Muscle layer of colon (tissue), 2 donors: ENCODE results near the gene LPA.
"Not testable (repeated sequence)": the region's sequence is repeated elsewhere in the genome, so short reads cannot be mapped to it uniquely, and the experiment has no call there.

Source experiments
- H3K27ac ChIP-seq: one replicate; pipeline ENCODE4 v1.7.0; 2013; ENCODE audit warnings: low read depth, mild to moderate bottlenecking, low read length, moderate library complexity
- H3K27me3 ChIP-seq, 2 donors: one replicate each; pipeline ENCODE4 v1.7.0; 2013; ENCODE audit warnings: low read length in 2 of 2, mild to moderate bottlenecking in 2 of 2; ENCODE audit not compliant: insufficient read depth in 2 of 2, control insufficient read depth in 1 of 2
- H3K36me3 ChIP-seq: one replicate; pipeline ENCODE4 v1.7.0; 2013; ENCODE audit warnings: mild to moderate bottlenecking, low read length; ENCODE audit not compliant: insufficient read depth
- H3K4me1 ChIP-seq: one replicate; pipeline ENCODE4 v1.7.0; 2013; ENCODE audit warnings: mild to moderate bottlenecking, low read length; ENCODE audit not compliant: insufficient read depth
- H3K4me3 ChIP-seq, 2 donors: one replicate each; pipeline ENCODE4 v1.7.0; 2013; ENCODE audit warnings: low read length in 2 of 2, low read depth in 1 of 2, mild to moderate bottlenecking in 1 of 2, moderate library complexity in 1 of 2
- H3K9ac ChIP-seq: one replicate; pipeline ENCODE4 v1.7.0; 2013; ENCODE audit warnings: low read length
- H3K9me3 ChIP-seq: one replicate; pipeline ENCODE4 v1.7.0; 2013; ENCODE audit warnings: mild to moderate bottlenecking, low read length
- donor health status: abdominal sarcoma.
- donor health status: Adenocarcinoma of cecum.

Gene LPA, protein sequence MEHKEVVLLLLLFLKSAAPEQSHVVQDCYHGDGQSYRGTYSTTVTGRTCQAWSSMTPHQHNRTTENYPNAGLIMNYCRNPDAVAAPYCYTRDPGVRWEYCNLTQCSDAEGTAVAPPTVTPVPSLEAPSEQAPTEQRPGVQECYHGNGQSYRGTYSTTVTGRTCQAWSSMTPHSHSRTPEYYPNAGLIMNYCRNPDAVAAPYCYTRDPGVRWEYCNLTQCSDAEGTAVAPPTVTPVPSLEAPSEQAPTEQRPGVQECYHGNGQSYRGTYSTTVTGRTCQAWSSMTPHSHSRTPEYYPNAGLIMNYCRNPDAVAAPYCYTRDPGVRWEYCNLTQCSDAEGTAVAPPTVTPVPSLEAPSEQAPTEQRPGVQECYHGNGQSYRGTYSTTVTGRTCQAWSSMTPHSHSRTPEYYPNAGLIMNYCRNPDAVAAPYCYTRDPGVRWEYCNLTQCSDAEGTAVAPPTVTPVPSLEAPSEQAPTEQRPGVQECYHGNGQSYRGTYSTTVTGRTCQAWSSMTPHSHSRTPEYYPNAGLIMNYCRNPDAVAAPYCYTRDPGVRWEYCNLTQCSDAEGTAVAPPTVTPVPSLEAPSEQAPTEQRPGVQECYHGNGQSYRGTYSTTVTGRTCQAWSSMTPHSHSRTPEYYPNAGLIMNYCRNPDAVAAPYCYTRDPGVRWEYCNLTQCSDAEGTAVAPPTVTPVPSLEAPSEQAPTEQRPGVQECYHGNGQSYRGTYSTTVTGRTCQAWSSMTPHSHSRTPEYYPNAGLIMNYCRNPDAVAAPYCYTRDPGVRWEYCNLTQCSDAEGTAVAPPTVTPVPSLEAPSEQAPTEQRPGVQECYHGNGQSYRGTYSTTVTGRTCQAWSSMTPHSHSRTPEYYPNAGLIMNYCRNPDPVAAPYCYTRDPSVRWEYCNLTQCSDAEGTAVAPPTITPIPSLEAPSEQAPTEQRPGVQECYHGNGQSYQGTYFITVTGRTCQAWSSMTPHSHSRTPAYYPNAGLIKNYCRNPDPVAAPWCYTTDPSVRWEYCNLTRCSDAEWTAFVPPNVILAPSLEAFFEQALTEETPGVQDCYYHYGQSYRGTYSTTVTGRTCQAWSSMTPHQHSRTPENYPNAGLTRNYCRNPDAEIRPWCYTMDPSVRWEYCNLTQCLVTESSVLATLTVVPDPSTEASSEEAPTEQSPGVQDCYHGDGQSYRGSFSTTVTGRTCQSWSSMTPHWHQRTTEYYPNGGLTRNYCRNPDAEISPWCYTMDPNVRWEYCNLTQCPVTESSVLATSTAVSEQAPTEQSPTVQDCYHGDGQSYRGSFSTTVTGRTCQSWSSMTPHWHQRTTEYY (N-terminal part only)

DNA sequence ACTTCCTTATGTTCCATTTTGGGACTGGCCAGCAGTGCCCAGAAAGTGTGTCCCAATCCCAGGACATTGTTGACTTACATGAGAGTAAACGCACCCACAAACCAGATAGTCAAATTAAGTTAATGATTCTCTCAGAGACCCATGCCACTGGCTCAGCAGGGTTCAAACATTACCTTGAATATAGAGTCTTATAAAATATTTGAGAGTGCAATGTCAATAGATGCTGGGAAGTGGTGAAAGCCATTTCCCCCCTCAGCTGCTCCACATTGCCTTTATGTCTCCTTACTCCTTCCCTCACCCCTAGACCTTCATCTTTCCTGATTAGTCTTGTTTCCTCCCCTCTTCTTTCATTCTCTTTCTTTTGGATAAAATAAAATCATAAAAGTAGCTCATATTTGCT is at the start of gene LPA:
LPA (minus strand) TSS at position 78 of the 400 bp plus-strand sequence; CDS start at position 17, 61 bp downstream.
- H3K9me3 ChIP-seq, H3K27ac ChIP-seq, H3K36me3 ChIP-seq, H3K4me1 ChIP-seq, H3K9ac ChIP-seq, H3K27me3 ChIP-seq, H3K4me3 ChIP-seq: not testable (repeated sequence)

DNA sequence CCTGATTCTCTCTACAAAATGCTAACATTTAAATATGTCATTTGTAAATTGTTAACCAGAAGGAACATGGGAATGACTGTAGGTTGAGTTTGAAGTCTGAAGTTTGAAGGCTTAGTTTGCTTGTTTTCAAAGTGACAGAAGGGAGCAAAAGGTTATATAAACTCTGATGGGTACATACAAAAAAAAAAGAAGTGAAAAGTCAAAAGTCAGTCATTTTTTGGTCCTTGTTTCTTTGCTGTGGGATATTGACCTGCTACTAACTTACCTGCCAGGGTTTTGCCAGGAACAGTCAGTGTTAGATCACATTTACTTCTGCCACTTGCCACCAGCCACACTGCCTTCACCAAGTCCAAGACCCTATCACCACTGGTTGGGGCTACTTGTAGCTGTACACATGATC is 44.9 kb upstream of the LPA start:
- not testable (repeated sequence) for H3K36me3 ChIP-seq, H3K4me1 ChIP-seq, H3K27me3 ChIP-seq, H3K27ac ChIP-seq, H3K9me3 ChIP-seq, H3K4me3 ChIP-seq, H3K9ac ChIP-seq

DNA sequence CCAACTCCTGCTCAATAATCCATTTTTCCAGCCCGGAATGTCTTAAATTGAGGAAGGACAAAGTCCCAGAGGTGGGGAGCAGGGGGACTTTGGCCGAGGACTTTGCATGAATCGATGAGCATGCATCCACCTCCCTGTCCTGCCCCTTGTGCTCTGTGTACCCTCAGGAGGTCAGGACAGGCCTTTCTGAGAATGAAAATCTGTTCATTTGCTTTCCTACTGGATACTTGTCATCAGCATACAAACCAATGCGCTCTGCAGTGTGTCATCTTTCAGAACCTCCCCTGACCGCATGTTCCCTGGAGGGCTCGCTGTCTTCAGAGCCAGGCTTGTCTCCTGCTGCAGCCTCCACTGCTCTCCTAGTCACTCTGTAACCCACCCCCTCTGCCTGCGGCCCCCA is 40.6 kb upstream of the LPA start:
- not testable (repeated sequence) for H3K9ac ChIP-seq, H3K27me3 ChIP-seq, H3K9me3 ChIP-seq, H3K4me3 ChIP-seq, H3K27ac ChIP-seq, H3K36me3 ChIP-seq, H3K4me1 ChIP-seq

DNA sequence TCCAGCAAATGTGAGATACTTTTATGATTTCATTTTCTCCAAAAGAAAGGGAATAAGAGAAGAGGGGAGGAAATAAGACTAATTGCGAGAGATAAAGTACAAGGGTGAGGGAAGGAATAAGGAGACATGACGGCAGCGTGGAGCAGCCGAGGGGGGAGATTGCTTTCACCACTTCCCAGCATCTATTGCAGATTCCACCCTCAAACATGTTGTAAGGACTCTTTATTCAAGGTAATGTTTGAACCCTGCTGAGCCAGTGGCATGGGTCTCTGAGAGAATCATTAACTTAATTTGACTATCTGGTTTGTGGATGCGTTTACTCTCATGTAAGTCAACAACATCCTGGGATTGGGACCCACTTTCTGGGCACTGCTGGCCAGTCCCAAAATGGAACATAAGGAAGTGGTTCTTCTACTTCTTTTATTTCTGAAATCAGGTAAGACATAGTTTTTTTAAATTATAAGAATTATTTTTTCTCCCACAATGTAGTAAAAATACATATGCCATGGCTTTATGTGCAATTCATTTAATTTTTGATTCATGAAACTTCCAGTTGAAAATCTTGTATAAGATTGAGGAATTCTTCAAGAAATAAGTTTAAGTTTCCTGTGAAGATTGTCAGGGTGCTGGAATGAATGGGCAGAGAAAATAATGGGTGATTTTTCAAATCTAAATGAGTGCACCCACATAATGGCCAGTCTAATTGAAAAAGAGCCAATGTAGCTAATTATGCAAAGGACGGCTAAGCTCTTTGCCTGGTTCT is 38.0 kb upstream of the LPA start, which contains the start of gene PLG:
PLG (plus strand) TSS at position 327 of the 763 bp plus-strand sequence; CDS start at position 388, 61 bp downstream.
- H3K9ac ChIP-seq, H3K4me1 ChIP-seq, H3K4me3 ChIP-seq, H3K27ac ChIP-seq, H3K36me3 ChIP-seq, H3K27me3 ChIP-seq, H3K9me3 ChIP-seq: not testable (repeated sequence)

DNA sequence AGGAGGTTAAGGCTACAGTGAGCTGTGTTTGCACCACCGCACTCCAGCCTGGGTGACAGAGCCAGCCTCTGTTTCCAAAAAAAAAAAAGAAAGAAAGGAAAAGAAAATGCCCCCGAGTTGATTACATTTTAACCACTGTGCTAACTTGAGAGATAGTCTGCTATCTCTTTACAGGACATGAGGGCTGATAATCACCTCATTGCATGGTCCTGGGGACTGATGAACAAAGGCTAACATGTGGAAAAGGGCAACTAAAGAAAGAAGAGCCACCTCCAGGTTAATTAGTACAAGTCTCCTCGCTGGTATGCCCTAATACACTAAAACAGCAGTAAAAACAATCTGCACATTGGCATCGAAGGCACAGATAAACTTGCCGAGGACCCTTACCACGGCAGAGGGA is 33.8 kb upstream of the LPA start:
- Histone ChIP-seq H3K27me3 (no peaks in the 10 kb centered on the region), H3K9me3 (no peaks in the 10 kb centered on the region), H3K4me3 (no peak overlapping the region), H3K27ac (no peak overlapping the region), H3K9ac (no peak overlapping the region), H3K4me1 (no peaks in the 10 kb centered on the region), H3K36me3 (no peaks in the 10 kb centered on the region)

DNA sequence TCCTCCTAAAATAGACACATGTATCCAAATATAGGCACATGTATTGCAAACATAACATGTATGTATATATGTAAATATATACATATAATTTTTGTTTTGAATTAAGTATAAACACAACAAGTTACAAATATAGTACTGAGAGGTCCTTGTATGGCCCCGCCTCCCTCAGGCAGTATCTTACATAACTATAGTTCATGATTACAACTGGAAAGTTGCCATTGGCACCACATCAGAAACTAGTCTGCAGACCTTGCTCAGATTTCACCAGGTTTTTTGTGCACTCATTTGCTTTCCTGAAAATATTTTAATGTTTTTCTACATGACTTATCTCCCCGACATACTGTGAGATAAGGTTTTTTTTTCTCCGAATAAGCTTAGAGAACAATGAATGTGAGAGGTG is 32.8 kb upstream of the LPA start:
- not testable (repeated sequence) for H3K9ac ChIP-seq, H3K36me3 ChIP-seq, H3K27ac ChIP-seq, H3K4me3 ChIP-seq, H3K9me3 ChIP-seq, H3K27me3 ChIP-seq, H3K4me1 ChIP-seq

DNA sequence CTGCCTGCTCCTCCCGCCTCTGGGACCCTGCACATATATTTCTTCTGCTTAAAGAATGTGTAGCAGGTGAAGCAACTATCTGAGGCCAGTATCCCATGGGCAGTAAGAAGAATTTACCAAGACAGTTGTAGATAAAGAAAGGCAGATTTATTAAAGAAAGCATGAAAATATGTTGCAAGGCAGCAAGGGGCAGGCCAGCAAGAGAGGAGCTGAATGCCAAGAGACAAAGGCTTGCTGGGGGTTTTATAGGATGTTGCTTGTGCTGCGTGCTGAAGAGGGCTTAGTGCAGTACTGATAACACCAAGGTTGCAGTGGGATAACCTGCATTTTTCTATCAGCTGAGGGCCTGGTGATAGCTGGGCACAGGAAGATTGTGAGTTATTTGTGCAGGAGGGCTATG is 31.5 kb upstream of the LPA start:
- H3K4me3 ChIP-seq, H3K4me1 ChIP-seq, H3K36me3 ChIP-seq, H3K27ac ChIP-seq, H3K27me3 ChIP-seq, H3K9ac ChIP-seq, H3K9me3 ChIP-seq: not testable (repeated sequence)

DNA sequence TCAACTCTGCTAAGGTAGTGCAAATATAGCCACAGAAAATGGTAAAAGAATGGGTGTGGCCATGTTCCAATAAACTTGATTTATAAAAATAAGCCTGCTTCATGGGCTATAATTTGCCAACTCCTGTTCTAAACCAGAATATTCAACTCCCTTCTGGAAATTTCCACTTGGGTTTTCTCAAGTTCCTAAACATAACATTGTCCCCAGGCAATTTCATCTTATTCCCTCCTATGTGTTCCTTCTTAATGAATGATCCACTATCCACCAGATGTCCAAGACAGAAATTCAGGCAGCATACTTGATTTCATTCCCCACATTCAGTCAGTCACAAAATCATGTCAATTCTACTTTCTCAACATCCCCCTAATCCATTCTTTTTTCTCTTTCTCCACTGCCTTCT is 30.9 kb upstream of the LPA start:
- H3K4me1 ChIP-seq, result not testable (repeated sequence)

DNA sequence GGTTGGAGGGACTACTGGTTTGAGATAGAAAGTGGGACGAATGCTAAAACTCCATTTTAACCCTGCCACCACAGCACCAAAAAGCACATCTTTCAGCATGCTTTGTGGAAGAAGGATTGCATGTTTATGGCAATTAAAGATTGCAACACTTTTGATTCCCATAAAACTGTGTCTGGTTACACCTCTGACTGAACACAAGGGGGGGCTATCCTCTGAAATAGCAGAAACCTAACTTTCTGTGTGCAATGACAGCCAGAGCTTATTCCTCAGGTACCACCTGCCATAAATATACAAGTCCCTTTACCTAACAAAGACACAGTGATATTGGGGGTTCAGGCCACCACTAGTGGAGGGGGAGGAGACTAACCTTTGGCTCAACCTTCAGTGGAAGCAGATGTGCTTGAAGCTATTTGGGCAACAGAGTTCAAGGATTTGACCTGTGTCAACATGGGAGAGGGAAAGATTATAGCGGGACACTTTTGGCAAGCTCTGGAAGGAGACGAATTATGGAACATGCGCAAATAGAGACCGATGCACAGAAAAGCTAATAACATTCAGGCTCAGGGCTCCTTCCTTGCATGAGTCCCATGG is 28.4 kb upstream of the LPA start:
- Histone ChIP-seq H3K9ac (no peak overlapping the region), H3K9me3 (no peaks in the 10 kb centered on the region), H3K27me3 (no peaks in the 10 kb centered on the region), H3K27ac (no peak overlapping the region), H3K4me1 (no peaks in the 10 kb centered on the region), H3K4me3 (no peak overlapping the region), H3K36me3 (no peaks in the 10 kb centered on the region)

More for the DNA sequence above, 30.9 kb upstream of the LPA start:
- not testable (repeated sequence) for H3K36me3 ChIP-seq, H3K4me3 ChIP-seq, H3K9me3 ChIP-seq, H3K27me3 ChIP-seq, H3K9ac ChIP-seq, H3K27ac ChIP-seq

DNA sequence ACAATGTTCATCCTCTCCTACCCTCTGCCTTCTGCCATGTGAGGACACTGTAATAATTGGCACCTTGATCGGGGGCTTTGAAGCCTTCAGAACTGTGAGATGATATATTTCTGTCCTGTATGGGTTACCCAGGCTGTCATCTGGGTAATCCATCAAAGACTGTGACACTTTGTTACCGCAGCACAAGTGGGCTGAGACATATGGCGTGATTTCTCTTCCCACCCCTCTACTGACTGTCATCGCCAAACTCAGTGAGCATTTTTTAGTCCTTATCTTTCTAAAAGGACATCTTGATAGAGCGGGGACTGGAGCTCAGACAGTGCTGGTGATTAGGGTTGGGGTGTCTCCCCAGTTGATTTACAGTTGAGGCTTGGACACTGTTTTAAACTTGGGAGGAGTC is 27.5 kb upstream of the LPA start:
- no peak overlapping the region for H3K9ac ChIP-seq
- H3K36me3 ChIP-seq, result no peaks in the 10 kb centered on the region
- H3K4me3 ChIP-seq, result no peak overlapping the region
- H3K27me3 ChIP-seq, result no peaks in the 10 kb centered on the region
- no peak overlapping the region for H3K27ac ChIP-seq
- H3K9me3 ChIP-seq, result no peaks in the 10 kb centered on the region
- no peaks in the 10 kb centered on the region for H3K4me1 ChIP-seq
